Endothelial cell of umbilical vein (primary cell): Measurements from ENCODE around the gene FAM219B.

Source experiments
- CTCF ChIP-seq, 2 donors: IDR thresholded peaks; 1 replicate in 1 of 2; 2 replicates in 1 of 2; pipeline ENCODE4 v1.5.1; 2011; ENCODE audit warnings: low read length in 2 of 2, mild to moderate bottlenecking in 2 of 2, moderate library complexity in 2 of 2, control low read depth in 1 of 2, inconsistent platforms in 1 of 2, low read depth in 1 of 2; ENCODE audit not compliant: insufficient read depth in 1 of 2; ENCODE audit errors: extremely low read depth in 1 of 2
- EZH2 ChIP-seq: IDR thresholded peaks from 2 replicates; pipeline ENCODE4 v1.6.1; 2012; ENCODE audit warnings: borderline replicate concordance, low read depth, mild to moderate bottlenecking, moderate library complexity, low read length, inconsistent platforms; ENCODE audit not compliant: severe bottlenecking
- JUN ChIP-seq: IDR thresholded peaks from 2 replicates; pipeline ENCODE4 v1.6.1; 2011; ENCODE audit warnings: borderline replicate concordance, low read depth; ENCODE audit not compliant: insufficient read length, insufficient read depth
- MAX ChIP-seq: IDR thresholded peaks from 2 replicates; pipeline ENCODE4 v1.6.1; 2011; ENCODE audit not compliant: insufficient read depth, insufficient read length
- POLR2A ChIP-seq: IDR thresholded peaks from 2 replicates; pipeline ENCODE4 v1.6.1; 2012; ENCODE audit warnings: low read depth, mild to moderate bottlenecking, control low read depth, low read length
- POLR2AphosphoS5 ChIP-seq: IDR thresholded peaks from 2 replicates; pipeline ENCODE4 v1.6.1; 2012; ENCODE audit warnings: low read depth, mild to moderate bottlenecking, control low read depth, low read length, moderate library complexity; ENCODE audit not compliant: insufficient read depth

- TF ChIP-seq POLR2AphosphoS5 (no peak), POLR2A (no peak), CTCF (IDR thresholded peaks at IDR 0.05; ENCODE audit: extremely low read depth in 1 of 2, insufficient read depth in 1 of 2, low read depth in 1 of 2, low read length in 2 of 2) (no peak), EZH2 (no peak), JUN (no peak), MAX (no peak)
Measured at GRCh38 chr15:74888716-74889115, 17.9 kb downstream of the FAM219B start.
